ENCODE measurements around the gene CALML5.

DNA sequence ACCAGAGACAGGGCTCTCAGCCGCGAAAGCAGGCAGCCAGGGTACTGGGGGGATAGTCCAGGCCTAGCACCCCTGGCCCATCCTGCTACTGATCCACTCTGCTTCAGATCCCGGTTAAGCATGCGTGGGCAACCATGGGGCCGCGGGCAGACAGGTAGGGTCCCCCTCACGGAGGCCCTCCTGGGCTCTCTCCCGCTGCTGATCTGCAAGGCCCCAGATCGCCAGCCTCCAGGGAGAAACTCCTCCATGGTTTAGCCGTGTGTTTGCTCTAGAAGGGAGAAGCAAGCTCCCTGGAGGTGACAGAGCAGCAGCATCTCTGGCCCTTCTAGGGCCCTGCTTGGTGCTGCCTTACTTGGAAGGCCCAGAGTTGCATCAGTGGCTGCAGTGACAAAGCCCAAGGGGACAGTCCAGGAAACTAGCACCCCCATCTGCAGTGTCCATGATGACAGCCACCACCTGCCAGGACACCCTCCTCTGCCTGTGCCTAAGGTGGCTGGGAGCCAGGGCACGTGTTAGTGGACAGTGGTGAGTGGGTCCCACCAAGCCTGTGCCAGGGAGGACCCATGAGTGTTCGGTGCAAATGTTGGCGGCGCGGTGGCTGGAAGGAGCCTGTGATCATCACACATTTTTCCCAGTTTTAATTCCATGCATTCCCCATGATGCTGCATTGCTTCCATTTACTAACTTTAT, 29.2 kb downstream of the CALML5 start:
- TF ChIP-seq ZNF521 (tag by site-specific recombination; IDR thresholded peaks at IDR 0.05) (no peak), BCL11A (tag by site-specific recombination; IDR thresholded peaks at IDR 0.05; ENCODE audit: low read depth) (no peak), ZNF510 (tag by site-specific recombination; IDR thresholded peaks at IDR 0.05; ENCODE audit: insufficient replicate concordance) (no peak), ZBTB20 (tag by site-specific recombination; IDR thresholded peaks at IDR 0.05) (no peak), ZNF555 (tag by site-specific recombination; conservative IDR thresholded peaks at IDR 0.05) (no peak), ZNF596 (tag by site-specific recombination; IDR thresholded peaks at IDR 0.05) (no peak), ZNF501 (tag by site-specific recombination; IDR thresholded peaks at IDR 0.05) (no peak), ZNF707 (tag by site-specific recombination; IDR thresholded peaks at IDR 0.05) (no peak), ZNF155 (tag by site-specific recombination; IDR thresholded peaks at IDR 0.05) (no peak)
- TF ChIP-seq, protein P1, sequence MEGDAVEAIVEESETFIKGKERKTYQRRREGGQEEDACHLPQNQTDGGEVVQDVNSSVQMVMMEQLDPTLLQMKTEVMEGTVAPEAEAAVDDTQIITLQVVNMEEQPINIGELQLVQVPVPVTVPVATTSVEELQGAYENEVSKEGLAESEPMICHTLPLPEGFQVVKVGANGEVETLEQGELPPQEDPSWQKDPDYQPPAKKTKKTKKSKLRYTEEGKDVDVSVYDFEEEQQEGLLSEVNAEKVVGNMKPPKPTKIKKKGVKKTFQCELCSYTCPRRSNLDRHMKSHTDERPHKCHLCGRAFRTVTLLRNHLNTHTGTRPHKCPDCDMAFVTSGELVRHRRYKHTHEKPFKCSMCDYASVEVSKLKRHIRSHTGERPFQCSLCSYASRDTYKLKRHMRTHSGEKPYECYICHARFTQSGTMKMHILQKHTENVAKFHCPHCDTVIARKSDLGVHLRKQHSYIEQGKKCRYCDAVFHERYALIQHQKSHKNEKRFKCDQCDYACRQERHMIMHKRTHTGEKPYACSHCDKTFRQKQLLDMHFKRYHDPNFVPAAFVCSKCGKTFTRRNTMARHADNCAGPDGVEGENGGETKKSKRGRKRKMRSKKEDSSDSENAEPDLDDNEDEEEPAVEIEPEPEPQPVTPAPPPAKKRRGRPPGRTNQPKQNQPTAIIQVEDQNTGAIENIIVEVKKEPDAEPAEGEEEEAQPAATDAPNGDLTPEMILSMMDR (tag by site-specific recombination; IDR thresholded peaks at IDR 0.05), result no peak
- TF ChIP-seq, protein P2, sequence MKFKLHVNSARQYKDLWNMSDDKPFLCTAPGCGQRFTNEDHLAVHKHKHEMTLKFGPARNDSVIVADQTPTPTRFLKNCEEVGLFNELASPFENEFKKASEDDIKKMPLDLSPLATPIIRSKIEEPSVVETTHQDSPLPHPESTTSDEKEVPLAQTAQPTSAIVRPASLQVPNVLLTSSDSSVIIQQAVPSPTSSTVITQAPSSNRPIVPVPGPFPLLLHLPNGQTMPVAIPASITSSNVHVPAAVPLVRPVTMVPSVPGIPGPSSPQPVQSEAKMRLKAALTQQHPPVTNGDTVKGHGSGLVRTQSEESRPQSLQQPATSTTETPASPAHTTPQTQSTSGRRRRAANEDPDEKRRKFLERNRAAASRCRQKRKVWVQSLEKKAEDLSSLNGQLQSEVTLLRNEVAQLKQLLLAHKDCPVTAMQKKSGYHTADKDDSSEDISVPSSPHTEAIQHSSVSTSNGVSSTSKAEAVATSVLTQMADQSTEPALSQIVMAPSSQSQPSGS (tag by site-specific recombination; IDR thresholded peaks at IDR 0.05; ENCODE audit: low read depth), result no peak
- TF ChIP-seq, protein P3, sequence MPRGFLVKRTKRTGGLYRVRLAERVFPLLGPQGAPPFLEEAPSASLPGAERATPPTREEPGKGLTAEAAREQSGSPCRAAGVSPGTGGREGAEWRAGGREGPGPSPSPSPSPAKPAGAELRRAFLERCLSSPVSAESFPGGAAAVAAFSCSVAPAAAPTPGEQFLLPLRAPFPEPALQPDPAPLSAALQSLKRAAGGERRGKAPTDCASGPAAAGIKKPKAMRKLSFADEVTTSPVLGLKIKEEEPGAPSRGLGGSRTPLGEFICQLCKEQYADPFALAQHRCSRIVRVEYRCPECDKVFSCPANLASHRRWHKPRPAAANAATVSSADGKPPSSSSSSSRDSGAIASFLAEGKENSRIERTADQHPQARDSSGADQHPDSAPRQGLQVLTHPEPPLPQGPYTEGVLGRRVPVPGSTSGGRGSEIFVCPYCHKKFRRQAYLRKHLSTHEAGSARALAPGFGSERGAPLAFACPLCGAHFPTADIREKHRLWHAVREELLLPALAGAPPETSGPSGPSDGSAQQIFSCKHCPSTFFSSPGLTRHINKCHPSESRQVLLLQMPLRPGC (tag by site-specific recombination; IDR thresholded peaks at IDR 0.05), result no peak
- TF ChIP-seq, protein P4, sequence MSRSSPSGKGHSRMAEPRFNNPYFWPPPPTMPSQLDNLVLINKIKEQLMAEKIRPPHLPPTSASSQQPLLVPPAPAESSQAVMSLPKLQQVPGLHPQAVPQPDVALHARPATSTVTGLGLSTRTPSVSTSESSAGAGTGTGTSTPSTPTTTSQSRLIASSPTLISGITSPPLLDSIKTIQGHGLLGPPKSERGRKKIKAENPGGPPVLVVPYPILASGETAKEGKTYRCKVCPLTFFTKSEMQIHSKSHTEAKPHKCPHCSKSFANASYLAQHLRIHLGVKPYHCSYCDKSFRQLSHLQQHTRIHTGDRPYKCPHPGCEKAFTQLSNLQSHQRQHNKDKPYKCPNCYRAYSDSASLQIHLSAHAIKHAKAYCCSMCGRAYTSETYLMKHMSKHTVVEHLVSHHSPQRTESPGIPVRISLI (tag by site-specific recombination; IDR thresholded peaks at IDR 0.05), result no peak
